NT2/D1 (cell line): ENCODE data around the gene FCF1.

ENCODE experiments used
- SUZ12 ChIP-seq: IDR thresholded peaks from 2 replicates; pipeline ENCODE4 v1.6.1; 2011; ENCODE audit not compliant: insufficient read length, insufficient read depth; ENCODE audit errors: extremely low read depth
- YY1 ChIP-seq: IDR thresholded peaks from 2 replicates; pipeline ENCODE4 v1.6.1; 2011; ENCODE audit not compliant: insufficient read length, insufficient read depth

DNA sequence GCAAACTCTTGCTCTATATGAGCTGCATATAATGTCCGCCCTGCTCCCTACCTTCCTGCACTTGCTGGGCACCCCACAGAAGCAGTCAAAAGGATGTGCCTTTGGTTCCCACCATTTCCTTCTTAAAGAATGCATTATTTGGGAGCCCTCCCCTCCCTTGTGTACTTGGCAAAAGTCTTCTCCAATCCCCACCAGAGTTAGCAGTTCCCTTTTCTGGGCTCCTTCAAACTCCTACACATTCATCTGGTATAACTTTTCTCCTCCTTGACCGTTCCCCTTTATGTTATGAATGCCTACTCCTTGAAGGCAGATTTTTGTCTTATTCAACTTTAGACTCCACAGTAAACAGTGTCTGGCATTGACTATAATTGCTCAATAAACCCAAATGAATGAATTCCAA, 27.9 kb upstream of the FCF1 start:
- TF ChIP-seq SUZ12 (no peak), YY1 (no peak)
